Stimulated activated CD4-positive, alpha-beta T cell treated with anti-CD3 and anti-CD28 coated beads, Interleukin-2, amount 100 ng/mL, for 4 hours (primary cell): Measurements from ENCODE around the gene C12orf43.
A peak's percentile ranks its signal among the peaks of the same experiment; 100 is the strongest.

ENCODE experiments used
- DNase-seq: peaks from one replicate; pipeline ENCODE4 v3.0.0-alpha.2; 2020; ENCODE audit warnings: low read depth

C12orf43 gene

GRCh38 chr12:120978296-120979219 is 37.7 kb downstream of the C12orf43 start, which contains the start of gene HNF1A:
TSS of gene HNF1A (plus strand) at chr12:120978543. CDS start at chr12:120978769, 226 bp downstream.
- no peak for DNase-seq

GRCh38 chr12:120977531-120978295 is 38.6 kb downstream of the C12orf43 start:
- no peak for DNase-seq

- DNase-seq, result no peak
Measured at GRCh38 chr12:120972870-120973543, 43.3 kb downstream of the C12orf43 start.

- DNase-seq, result peak; percentile 24
Measured at GRCh38 chr12:120971299-120972180, 44.7 kb downstream of the C12orf43 start.

GRCh38 chr12:120970310-120970709 is 46.0 kb downstream of the C12orf43 start:
- DNase-seq, result no peak

- DNase-seq, result no peak
Measured at GRCh38 chr12:120965534-120966091, 50.7 kb downstream of the C12orf43 start.

GRCh38 chr12:120964298-120964697 is 52.0 kb downstream of the C12orf43 start:
- no peak for DNase-seq

- no peak for DNase-seq
Measured at GRCh38 chr12:120962532-120963020, 53.7 kb downstream of the C12orf43 start.

- no peak for DNase-seq
Measured at GRCh38 chr12:120961604-120962531, 54.4 kb downstream of the C12orf43 start.

- DNase-seq, result no peak
Measured at GRCh38 chr12:120960657-120961056, 55.6 kb downstream of the C12orf43 start.

GRCh38 chr12:120959111-120959878 is 57.0 kb downstream of the C12orf43 start:
- no peak for DNase-seq

GRCh38 chr12:120956579-120957300 is 59.5 kb downstream of the C12orf43 start:
- DNase-seq, result no peak

GRCh38 chr12:120955232-120955631 is 61.1 kb downstream of the C12orf43 start:
- DNase-seq, result no peak

- DNase-seq, result no peak
Measured at GRCh38 chr12:120950807-120951206, 65.5 kb downstream of the C12orf43 start.
